OCI-LY7 (cell line): ENCODE data around the gene PARD3. TPM values are rescaled to one million over a fixed set of nuclear protein-coding genes. Genes with fewer than 3 reads are reported as not detected.

Source experiments
- BruUV-seq: library from RNA; stranded (reverse); fragments of 400-500 nt; replicated peaks from 2 replicates; lab custom pipeline; 2021; lab: Mats Ljungman, UMichigan
- CTCF ChIA-PET: fragments of 300-600 bp; sonication (Branson Sonifier 250); formaldehyde crosslinking; loops from one replicate; lab custom pipeline; 2022; ENCODE audit warnings: antibody characterized with exemption; ENCODE audit not compliant: unreplicated experiment; lab: Charles Lee
- POLR2A ChIA-PET: fragments of 300-600 bp; sonication (Branson Sonifier 250); formaldehyde crosslinking; loops from one replicate; lab custom pipeline; 2022; ENCODE audit warnings: antibody characterized with exemption; lab: Charles Lee
- DNase-seq: peaks from one replicate; pipeline ENCODE4 v3.0.0-alpha.2; 2015; ENCODE audit warnings: low spot score
- H2AFZ ChIP-seq: fragments of 200-600 bp; sonication (generic), shearing (Covaris generic); 2 replicates; pipeline ENCODE4 v1.6.1; 2014; ENCODE audit warnings: mild to moderate bottlenecking, antibody characterized with exemption, low read length, moderate library complexity
- H3K27ac ChIP-seq: fragments of 200-600 bp; sonication (generic); 2 replicates; pipeline ENCODE4 v1.5.1; 2014; ENCODE audit warnings: mixed run types, low read depth, mild to moderate bottlenecking, moderate library complexity, low read length, inconsistent platforms; ENCODE audit not compliant: poor library complexity, severe bottlenecking
- H3K36me3 ChIP-seq: fragments of 200-600 bp; sonication (generic); 2 replicates; pipeline ENCODE4 v1.6.1; 2014; ENCODE audit warnings: mild to moderate bottlenecking, antibody characterized with exemption, low read length, moderate library complexity, mixed read lengths; ENCODE audit not compliant: insufficient read depth
- H3K4me1 ChIP-seq: fragments of 200-600 bp; sonication (generic); 2 replicates; pipeline ENCODE4 v1.5.1; 2014; ENCODE audit warnings: mild to moderate bottlenecking, low read length; ENCODE audit not compliant: insufficient read depth, poor library complexity, severe bottlenecking
- H3K4me2 ChIP-seq: fragments of 200-600 bp; sonication (generic); 2 replicates; pipeline ENCODE4 v1.6.1; 2014; ENCODE audit warnings: mild to moderate bottlenecking, low read length
- H3K4me3 ChIP-seq: fragments of 200-600 bp; sonication (generic); 2 replicates; pipeline ENCODE4 v1.5.1; 2014; ENCODE audit warnings: mild to moderate bottlenecking, low read depth, low read length; ENCODE audit not compliant: poor library complexity, severe bottlenecking
- H3K79me2 ChIP-seq: fragments of 200-600 bp; sonication (generic); 2 replicates; pipeline ENCODE4 v1.6.1; 2016; ENCODE audit warnings: low read depth, mild to moderate bottlenecking, low read length, moderate library complexity, mixed read lengths; ENCODE audit not compliant: insufficient read depth
- H3K9me2 ChIP-seq: fragments of 200-600 bp; sonication (generic); 2 replicates; pipeline ENCODE4 v1.6.1; 2016; ENCODE audit warnings: mild to moderate bottlenecking, low read length, mixed read lengths; ENCODE audit not compliant: insufficient read depth
- H3K9me3 ChIP-seq: fragments of 200-600 bp; sonication (generic); 2 replicates; pipeline ENCODE4 v1.6.1; 2014; ENCODE audit warnings: mild to moderate bottlenecking, mixed run types, low read length, mixed read lengths
- H4K20me1 ChIP-seq: fragments of 200-600 bp; sonication (generic); 2 replicates; pipeline ENCODE4 v1.6.1; 2014; ENCODE audit warnings: mild to moderate bottlenecking, antibody characterized with exemption, low read length, moderate library complexity, mixed read lengths; ENCODE audit not compliant: insufficient read depth
- CTCF ChIP-seq: fragments of 200-600 bp; sonication (generic); conservative IDR thresholded peaks from 2 replicates; pipeline ENCODE4 v1.5.1; 2014; ENCODE audit warnings: mild to moderate bottlenecking, antibody characterized with exemption, low read length, moderate library complexity, mixed read lengths
- EZH2phosphoT487 ChIP-seq: fragments of 200-600 bp; sonication (generic); IDR thresholded peaks from 2 replicates; pipeline ENCODE4 v1.6.1; 2018; ENCODE audit warnings: low read depth, borderline replicate concordance, mild to moderate bottlenecking, mixed run types, antibody characterized with exemption, low read length, moderate library complexity, mixed read lengths
- intact Hi-C: fragments of 100-400 bp; cut with micrococcal nuclease; formaldehyde crosslinking; loops from one replicate; pipeline ENCODE4 v1.10.0; 2022; ENCODE audit not compliant: unreplicated experiment
- total RNA-seq, 2 experiments: library from RNA; depleted of rRNA in 1 of 2; stranded (reverse); fragments of >200 nt in 1 of 2; shearing (Covaris generic) in 1 of 2; gene quantifications; 2 replicates each; pipeline ENCODE4 v1.2.3, GENCODE V29; 2014 to 2022

PARD3 gene
- total RNA-seq, 2 experiments from 2014 or later: not detected

- H3K9me2 ChIP-seq: no peaks in the 10 kb centered on the region
- H3K4me3 ChIP-seq: no peak overlapping the region
- H2AFZ ChIP-seq: no peak overlapping the region
- H3K4me1 ChIP-seq: no peaks in the 10 kb centered on the region
- TF ChIP-seq EZH2phosphoT487 (no peak), CTCF (no peak)
- no peaks in the 10 kb centered on the region for H3K9me3 ChIP-seq
- H4K20me1 ChIP-seq: no peaks in the 10 kb centered on the region
- no peak overlapping the region for H3K27ac ChIP-seq
- POLR2A ChIA-PET: no interaction called here
- no peaks in the 10 kb centered on the region for H3K79me2 ChIP-seq
- no peak overlapping the region for H3K4me2 ChIP-seq
- CTCF ChIA-PET: no interaction called here
- DNase-seq: no peak
- no TSS peak for BruUV-seq
- no peaks in the 10 kb centered on the region for H3K36me3 ChIP-seq
- intact Hi-C loops: no loop called here
Observed at GRCh38 chr10:34345383-34345782, 469.7 kb downstream of the PARD3 start.

- TF ChIP-seq CTCF (no peak), EZH2phosphoT487 (no peak)
- no peaks in the 10 kb centered on the region for H4K20me1 ChIP-seq
- H3K4me3 ChIP-seq: no peak overlapping the region
- H3K79me2 ChIP-seq: no peaks in the 10 kb centered on the region
- no peaks in the 10 kb centered on the region for H3K9me2 ChIP-seq
- CTCF ChIA-PET: no interaction called here
- no TSS peak for BruUV-seq
- H3K4me2 ChIP-seq: no peak overlapping the region
- H3K36me3 ChIP-seq: no peaks in the 10 kb centered on the region
- no peak overlapping the region for H3K27ac ChIP-seq
- intact Hi-C loops: no loop called here
- no peaks in the 10 kb centered on the region for H3K9me3 ChIP-seq
- no peak for DNase-seq
- H2AFZ ChIP-seq: no peak overlapping the region
- POLR2A ChIA-PET: interaction anchor here (1.2 kb wide), 1 partner anchor 16 kb away, joined by 3 read pairs; no protein-coding TSS in a partner anchor
- H3K4me1 ChIP-seq: no peaks in the 10 kb centered on the region
Observed at GRCh38 chr10:34343764-34344163, 471.3 kb downstream of the PARD3 start.

GRCh38 chr10:34341473-34341872, 473.6 kb downstream of the PARD3 start:
- H3K4me3 ChIP-seq: no peak overlapping the region
- no peaks in the 10 kb centered on the region for H4K20me1 ChIP-seq
- no peak for DNase-seq
- CTCF ChIA-PET: no interaction called here
- H3K27ac ChIP-seq: no peak overlapping the region
- no peak overlapping the region for H3K4me2 ChIP-seq
- H3K79me2 ChIP-seq: no peaks in the 10 kb centered on the region
- H3K36me3 ChIP-seq: no peaks in the 10 kb centered on the region
- no peaks in the 10 kb centered on the region for H3K9me3 ChIP-seq
- TF ChIP-seq EZH2phosphoT487 (no peak), CTCF (no peak)
- H3K9me2 ChIP-seq: no peaks in the 10 kb centered on the region
- no TSS peak for BruUV-seq
- no peak overlapping the region for H2AFZ ChIP-seq
- H3K4me1 ChIP-seq: no peaks in the 10 kb centered on the region
- intact Hi-C loops: no loop called here
- POLR2A ChIA-PET: interaction anchor here (0.8 kb wide), 1 partner anchor 10 kb away, joined by 4 read pairs; no protein-coding TSS in a partner anchor
